Measurements from ENCODE around the gene CUBN.

The CUBN gene

GRCh38 chr10:16916496-16916895 is 213.1 kb downstream of the CUBN start:
- DNase-seq (ENCODE audit: low read depth): no peak

- no peak for DNase-seq (ENCODE audit: low read depth)
These were observed 214.3 kb downstream of the CUBN start for GRCh38 chr10:16915300-16915699.

- DNase-seq (ENCODE audit: low read depth): no peak
These were observed 216.3 kb downstream of the CUBN start for GRCh38 chr10:16913266-16913665.

GRCh38 chr10:16910793-16911164 is 218.8 kb downstream of the CUBN start:
- no peak for DNase-seq (ENCODE audit: low read depth)

GRCh38 chr10:16909961-16910792 is 219.4 kb downstream of the CUBN start:
- no peak for DNase-seq (ENCODE audit: low read depth)

- DNase-seq (ENCODE audit: low read depth): no peak
These were observed 220.3 kb downstream of the CUBN start for GRCh38 chr10:16909271-16909767.

- DNase-seq (ENCODE audit: low read depth): no peak
These were observed 221.9 kb downstream of the CUBN start for GRCh38 chr10:16907687-16908086.

GRCh38 chr10:16905320-16905719 is 224.3 kb downstream of the CUBN start:
- DNase-seq (ENCODE audit: low read depth): no peak

- no peak for DNase-seq (ENCODE audit: low read depth)
These were observed 225.0 kb downstream of the CUBN start for GRCh38 chr10:16904639-16905061.

- DNase-seq (ENCODE audit: low read depth): no peak
These were observed 225.6 kb downstream of the CUBN start for GRCh38 chr10:16904049-16904448.

GRCh38 chr10:16902606-16903005 is 227.0 kb downstream of the CUBN start:
- DNase-seq (ENCODE audit: low read depth): no peak

GRCh38 chr10:16901106-16901505 is 228.5 kb downstream of the CUBN start:
- DNase-seq (ENCODE audit: low read depth): no peak

GRCh38 chr10:16896993-16897392 is 232.6 kb downstream of the CUBN start:
- DNase-seq (ENCODE audit: low read depth): no peak

GRCh38 chr10:16894821-16895220 is 234.8 kb downstream of the CUBN start:
- no peak for DNase-seq (ENCODE audit: low read depth)

GRCh38 chr10:16893664-16894063 is 235.9 kb downstream of the CUBN start:
- no peak for DNase-seq (ENCODE audit: low read depth)

GRCh38 chr10:16891375-16892313 is 238.0 kb downstream of the CUBN start:
- peak; percentile 24 for DNase-seq (ENCODE audit: low read depth)

GRCh38 chr10:16890691-16891090 is 238.9 kb downstream of the CUBN start:
- no peak for DNase-seq (ENCODE audit: low read depth)

- DNase-seq (ENCODE audit: low read depth): no peak
These were observed 242.0 kb downstream of the CUBN start for GRCh38 chr10:16887565-16887964.

GRCh38 chr10:16886031-16886430 is 243.6 kb downstream of the CUBN start:
- no peak for DNase-seq (ENCODE audit: low read depth)

- no peak for DNase-seq (ENCODE audit: low read depth)
These were observed 245.1 kb downstream of the CUBN start for GRCh38 chr10:16884497-16884896.

- no peak for DNase-seq (ENCODE audit: low read depth)
These were observed 246.5 kb downstream of the CUBN start for GRCh38 chr10:16883084-16883483.

GRCh38 chr10:16870331-16870730 is 259.3 kb downstream of the CUBN start:
- DNase-seq (ENCODE audit: low read depth): no peak

- DNase-seq (ENCODE audit: low read depth): no peak
These were observed 261.6 kb downstream of the CUBN start for GRCh38 chr10:16867990-16868389.
